DND-41 (cell line): ENCODE data around the gene VCAN.

Experiments used
- CTCF ChIP-seq: IDR thresholded peaks from 2 replicates; pipeline ENCODE4 v1.5.1; 2012; ENCODE audit warnings: borderline replicate concordance, low read length, moderate library complexity, mild to moderate bottlenecking; ENCODE audit not compliant: poor library complexity, severe bottlenecking; ENCODE audit errors: extremely low read depth
- EZH2 ChIP-seq: IDR thresholded peaks from 3 replicates; pipeline ENCODE4 v1.6.1; 2012; ENCODE audit warnings: borderline replicate concordance, low read depth, mild to moderate bottlenecking, moderate library complexity, low read length, inconsistent platforms; ENCODE audit not compliant: severe bottlenecking

- no peak for TF ChIP-seq CTCF
- no peak for TF ChIP-seq EZH2
Observed at GRCh38 chr5:83513081-83513480, 41.5 kb downstream of the VCAN start.
